Measurements from ENCODE around the gene GUK1. TPM values are rescaled to one million over a fixed set of nuclear protein-coding genes. Genes with fewer than 3 reads are reported as not detected.
A peak's percentile ranks its signal among the peaks of the same experiment; 100 is the strongest.

The GUK1 gene
- total and polyA plus RNA-seq, 2 of the 8 experiments (the other 6 are each of a cell fraction or from before 2014, with no cell fraction given): 68.5 to 183 TPM

GRCh38 chr1:228163007-228163753 is 23.1 kb downstream of the GUK1 start:
- H3K4me2 ChIP-seq (ENCODE audit: insufficient read depth in 1 of 2, low read depth in 2 of 2, low read length in 2 of 2): no peak overlapping the region
- H3K14ac ChIP-seq (ENCODE audit: insufficient read length): no peak overlapping the region
- no peak overlapping the region for H2BK15ac ChIP-seq (ENCODE audit: low read length)
- H2BK120ac ChIP-seq (replicated peaks; ENCODE audit: low read depth, low read length): no peak overlapping the region
- peaks cover 0 to 3% (median 0%) of the 10 kb centered on the region in 4 experiments; a peak in 4 of 7 replicates for H3K27me3 ChIP-seq (replicated peaks in 1 of 4; ENCODE audit: control insufficient read depth in 3 of 4, extremely low read depth in 1 of 4, insufficient read depth in 3 of 4, low read length in 3 of 4)
- H3K4me1 ChIP-seq (replicated peaks in 1 of 4; ENCODE audit: control insufficient read depth in 3 of 4, insufficient read depth in 4 of 4, low read length in 3 of 4): peaks cover 0 to 12% (median 8%) of the 10 kb centered on the region in 4 experiments; a peak in 6 of 7 replicates
- H2AK5ac ChIP-seq (ENCODE audit: low read depth, low read length): no peak overlapping the region
- no peak overlapping the region for H2AFZ ChIP-seq (ENCODE audit: low read length)
- ChIA-PET POLR2A (ENCODE audit: partially characterized antibody) (interaction anchor here (0.7 to 6.5 kb wide), 5 partner anchors 10 to 242 kb away, joined by 3 to 44 read pairs (median 4); partner anchors contain the start of gene GUK1), CTCF (ENCODE audit: partially characterized antibody) (interaction anchor here (0.9 to 6.2 kb wide), 6 partner anchors 10 to 157 kb away, joined by 3 to 40 read pairs (median 4); no protein-coding TSS in a partner anchor)
- H2BK20ac ChIP-seq (ENCODE audit: low read length): no peak overlapping the region
- H3K9me3 ChIP-seq (ENCODE audit: insufficient read depth in 2 of 2, low read depth in 1 of 2, low read length in 1 of 2): no peaks in the 10 kb centered on the region
- H3K56ac ChIP-seq (replicated peaks; ENCODE audit: insufficient read length, low read depth, low read length): no peak overlapping the region
- peak overlapping the region; percentile 65 for H4K91ac ChIP-seq (replicated peaks; ENCODE audit: insufficient read length, low read length)
- no peak overlapping the region for H2BK12ac ChIP-seq (ENCODE audit: low read depth, low read length)
- H3K9ac ChIP-seq (replicated peaks in 1 of 4; ENCODE audit: extremely low read depth in 1 of 4, low read depth in 3 of 4, low read length in 3 of 4): no peak overlapping the region
- DNase-seq (ENCODE audit: low read depth in 1 of 2, low spot score in 2 of 2) (no peak), FAIRE-seq (no peak)
- H4K5ac ChIP-seq (ENCODE audit: insufficient read length, low read depth, low read length): no peak overlapping the region
- peaks cover 0 to 2% of the 10 kb centered on the region in 2 experiments for H4K20me1 ChIP-seq (replicated peaks in 1 of 2; ENCODE audit: control insufficient read depth in 1 of 2, insufficient read depth in 2 of 2, low read length in 2 of 2)
- H4K8ac ChIP-seq (ENCODE audit: extremely low read depth, insufficient read depth, low read length): peak overlapping the region; percentile 74; the same call in 1 of the 2 replicates
- 85% methylated on average over 29 of the region's 30 CpGs; no CpG with 5 or more reads in 1 of the 2 experiments for WGBS, 2 experiments (ENCODE audit: extremely low coverage in 1 of 2, insufficient coverage in 1 of 2, insufficient read length in 1 of 2, insufficient replicate concordance in 2 of 2, low coverage in 1 of 2, low lambda C conversion rate in 2 of 2, missing lambda C conversion rate in 1 of 2)
- H3K23me2 ChIP-seq (ENCODE audit: low read depth, low read length): peaks cover 6% of the 10 kb centered on the region; the same call in 1 of the 2 replicates
- H3K79me1 ChIP-seq (ENCODE audit: low read depth, low read length): peaks cover 2% of the 10 kb centered on the region; the same call in 1 of the 2 replicates
- H3K79me2 ChIP-seq (ENCODE audit: control insufficient read depth in 1 of 2, insufficient read depth in 2 of 2, low read length in 2 of 2): peaks cover 0 to 11% of the 10 kb centered on the region in 2 experiments; a peak in 2 of 4 replicates
- no peak overlapping the region for H3K23ac ChIP-seq (ENCODE audit: insufficient read length)
- 0 out of 2 replicates have a peak overlapping the region, but pooled peaks have one; percentile 16 for H2BK5ac ChIP-seq (ENCODE audit: low read depth, low read length)
- H3K4ac ChIP-seq (replicated peaks; ENCODE audit: insufficient read length, low read depth, low read length): no peak overlapping the region
- H3K27ac ChIP-seq (ENCODE audit: low read depth, low read length): no peak overlapping the region
- no peak overlapping the region for H3K4me3 ChIP-seq (ENCODE audit: extremely low read depth in 1 of 4, insufficient read depth in 2 of 4, low read depth in 3 of 4, low read length in 4 of 4)
- peak overlapping the region; percentile 78 for H3K18ac ChIP-seq (ENCODE audit: extremely low read depth, low read length)
- no peaks in the 10 kb centered on the region for H3K36me3 ChIP-seq (ENCODE audit: control insufficient read depth in 2 of 4, insufficient read depth in 4 of 4, low read length in 3 of 4)
- TF ChIP-seq RBBP5 (IDR thresholded peaks at IDR 0.05; ENCODE audit: borderline replicate concordance, low read depth, low read length) (no peak), BACH1 (IDR thresholded peaks at IDR 0.05; ENCODE audit: low read length) (no peak), SIX5 (IDR thresholded peaks at IDR 0.05; ENCODE audit: low read depth, low read length) (no peak), EZH2 (IDR thresholded peaks at IDR 0.05; ENCODE audit: low read depth, low read length, severe bottlenecking) (no peak), GTF2F1 (IDR thresholded peaks at IDR 0.05; ENCODE audit: borderline replicate concordance, low read depth, low read length) (no peak), NANOG (IDR thresholded peaks at IDR 0.05; ENCODE audit: insufficient read depth, low read depth, low read length, poor library complexity, severe bottlenecking) (no peak), CTBP2 (IDR thresholded peaks at IDR 0.05; ENCODE audit: borderline replicate concordance, insufficient read depth, insufficient read length, low read length) (no peak), E2F6 (IDR thresholded peaks at IDR 0.05) (no peak)
- TF ChIP-seq, protein P1, sequence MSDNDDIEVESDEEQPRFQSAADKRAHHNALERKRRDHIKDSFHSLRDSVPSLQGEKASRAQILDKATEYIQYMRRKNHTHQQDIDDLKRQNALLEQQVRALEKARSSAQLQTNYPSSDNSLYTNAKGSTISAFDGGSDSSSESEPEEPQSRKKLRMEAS (IDR thresholded peaks at IDR 0.05): no peak
